Measurements from ENCODE around the gene CHPF.

- TF ChIP-seq POLR2A (IDR thresholded peaks at IDR 0.05; ENCODE audit: low read length): no peak
- no peak for TF ChIP-seq GATA1 (IDR thresholded peaks at IDR 0.05; ENCODE audit: low read depth, low read length)
These were observed 54.3 kb downstream of the CHPF start for GRCh38 chr2:219489315-219489714.

All from erythroblast (primary cell).